Breast epithelium (tissue), 3 donors: ENCODE data around the gene DKK3.

Experiments used
- POLR2A ChIP-seq: fragments of 450-650 bp; IDR thresholded peaks from one replicate; pipeline ENCODE4 v1.6.1; 2016; ENCODE audit warnings: antibody characterized with exemption, mild to moderate bottlenecking, moderate library complexity
- POLR2AphosphoS5 ChIP-seq, 3 donors: sonication (generic); formaldehyde crosslinking; IDR thresholded peaks; one replicate each; pipeline ENCODE4 v1.6.1; 2017; ENCODE audit warnings: antibody characterized with exemption in 3 of 3
- TF ChIP-seq, protein P1 (sequence below), 3 donors: fragments of 450-650 bp; IDR thresholded peaks; one replicate each; pipeline ENCODE4 v1.5.1; 2016 to 2017; ENCODE audit warnings: antibody characterized with exemption in 3 of 3, mild to moderate bottlenecking in 3 of 3, moderate library complexity in 3 of 3

DNA sequence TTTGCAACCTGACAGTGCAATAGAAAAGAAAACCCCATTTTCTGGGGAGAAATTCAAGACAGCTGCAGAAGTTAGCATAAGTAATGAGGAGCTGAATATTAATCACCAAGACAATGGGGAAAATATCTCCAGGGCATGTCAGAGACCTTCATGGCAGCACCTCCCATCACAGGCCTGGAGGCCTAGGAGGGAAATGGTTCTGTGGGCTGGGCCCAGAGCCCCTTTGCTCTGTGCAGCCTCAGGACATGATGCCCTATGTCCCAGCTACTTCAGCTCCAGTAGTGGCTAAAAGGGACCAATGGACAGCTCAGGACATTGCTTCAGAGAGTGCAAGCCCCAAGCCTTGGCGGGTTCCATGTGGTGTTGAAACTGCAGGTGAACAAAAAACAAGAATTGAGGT, 14.6 kb upstream of the DKK3 start:
- TF ChIP-seq POLR2A (no peak), POLR2AphosphoS5 (IDR thresholded peaks at IDR 0.05) (no peak)
- TF ChIP-seq, protein P1, sequence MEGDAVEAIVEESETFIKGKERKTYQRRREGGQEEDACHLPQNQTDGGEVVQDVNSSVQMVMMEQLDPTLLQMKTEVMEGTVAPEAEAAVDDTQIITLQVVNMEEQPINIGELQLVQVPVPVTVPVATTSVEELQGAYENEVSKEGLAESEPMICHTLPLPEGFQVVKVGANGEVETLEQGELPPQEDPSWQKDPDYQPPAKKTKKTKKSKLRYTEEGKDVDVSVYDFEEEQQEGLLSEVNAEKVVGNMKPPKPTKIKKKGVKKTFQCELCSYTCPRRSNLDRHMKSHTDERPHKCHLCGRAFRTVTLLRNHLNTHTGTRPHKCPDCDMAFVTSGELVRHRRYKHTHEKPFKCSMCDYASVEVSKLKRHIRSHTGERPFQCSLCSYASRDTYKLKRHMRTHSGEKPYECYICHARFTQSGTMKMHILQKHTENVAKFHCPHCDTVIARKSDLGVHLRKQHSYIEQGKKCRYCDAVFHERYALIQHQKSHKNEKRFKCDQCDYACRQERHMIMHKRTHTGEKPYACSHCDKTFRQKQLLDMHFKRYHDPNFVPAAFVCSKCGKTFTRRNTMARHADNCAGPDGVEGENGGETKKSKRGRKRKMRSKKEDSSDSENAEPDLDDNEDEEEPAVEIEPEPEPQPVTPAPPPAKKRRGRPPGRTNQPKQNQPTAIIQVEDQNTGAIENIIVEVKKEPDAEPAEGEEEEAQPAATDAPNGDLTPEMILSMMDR (IDR thresholded peaks at IDR 0.05), result no peak
